ENCODE measurements around the gene FAM131A.

Gene FAM131A

DNA sequence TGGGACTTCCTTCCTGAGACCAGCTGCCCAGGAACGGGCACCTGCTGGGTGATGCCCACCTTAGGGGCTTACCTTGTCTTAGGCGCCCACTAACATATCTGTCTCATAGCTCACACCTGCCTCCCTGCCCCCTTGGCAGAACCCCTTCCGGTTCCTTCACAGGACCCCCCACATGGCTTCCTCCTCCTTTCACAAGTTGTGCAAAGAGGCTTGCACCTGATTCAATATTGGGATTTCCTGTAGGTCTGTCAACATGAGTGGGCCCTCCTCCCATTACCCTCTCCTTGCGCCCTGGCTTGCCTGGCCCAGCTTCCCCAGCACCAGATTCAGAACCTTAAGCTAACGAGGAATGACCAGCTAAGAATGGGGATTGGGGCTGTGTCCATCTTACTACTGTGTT, 40.0 kb downstream of the FAM131A start:
- no peak overlapping the region for H3K27ac ChIP-seq (ENCODE audit: low read depth, low read length)
- H3K27me3 ChIP-seq (ENCODE audit: control insufficient read depth in 1 of 2, insufficient read depth in 2 of 2, low read length in 2 of 2), result peaks cover 52 to 54% of the 10 kb centered on the region in 2 donors
- no peak overlapping the region for H3K9ac ChIP-seq (ENCODE audit: low read depth in 1 of 2, low read length in 2 of 2)
- H3K9me3 ChIP-seq (ENCODE audit: control insufficient read depth in 1 of 2, low read length in 2 of 2), result no peaks in the 10 kb centered on the region
- no peaks in the 10 kb centered on the region for H3K36me3 ChIP-seq (ENCODE audit: control insufficient read depth in 1 of 2, insufficient read depth in 2 of 2, low read length in 2 of 2)
- H3K4me3 ChIP-seq (ENCODE audit: low read depth in 1 of 2, low read length in 2 of 2), result no peak overlapping the region
- H3K4me1 ChIP-seq (ENCODE audit: control insufficient read depth in 1 of 2, insufficient read depth in 2 of 2, low read length in 2 of 2), result peaks cover 21 to 24% of the 10 kb centered on the region in 2 donors

DNA sequence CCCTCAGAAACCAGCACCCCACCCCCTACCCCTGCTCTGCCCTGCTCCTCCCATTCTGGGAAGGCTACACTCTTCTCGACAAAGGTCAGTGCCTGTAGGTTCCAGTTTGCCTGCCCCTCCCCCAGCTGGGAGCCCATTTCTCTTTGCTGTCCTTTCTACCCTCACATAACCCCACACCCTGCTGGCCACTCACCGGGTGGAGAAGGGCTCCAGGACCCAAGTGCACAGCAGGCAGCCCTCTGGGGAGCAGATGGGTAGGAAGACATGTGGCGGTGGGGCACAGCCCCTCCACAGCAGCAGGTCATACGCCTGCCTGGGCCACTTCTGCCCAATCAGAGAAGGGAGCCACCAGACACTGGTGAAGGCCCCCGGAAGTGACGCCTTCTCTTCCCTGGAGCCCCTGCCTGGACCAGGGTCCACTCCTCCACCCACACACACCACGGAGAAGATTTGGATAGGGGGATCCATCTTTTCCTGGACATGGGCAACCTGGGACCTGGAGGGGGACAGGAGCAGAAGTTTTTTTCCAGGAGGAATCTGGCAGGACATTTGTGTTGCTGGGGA, 40.6 kb downstream of the FAM131A start, which contains the start of gene THPO:
THPO (minus strand) TSS at position 326 of the 564 bp plus-strand sequence. CDS start 1,948 bp downstream, outside the sequence.
- Histone ChIP-seq H3K9ac (ENCODE audit: low read depth in 1 of 2, low read length in 2 of 2) (no peak within 1 kb of the TSS), H3K4me1 (ENCODE audit: control insufficient read depth in 1 of 2, insufficient read depth in 2 of 2, low read length in 2 of 2) (peaks cover 21 to 24% of the 10 kb centered on the region in 2 donors), H3K27me3 (ENCODE audit: control insufficient read depth in 1 of 2, insufficient read depth in 2 of 2, low read length in 2 of 2) (peaks cover 52 to 60% of the 10 kb centered on the region in 2 donors), H3K27ac (ENCODE audit: low read depth, low read length) (no peak within 1 kb of the TSS), H3K36me3 (ENCODE audit: control insufficient read depth in 1 of 2, insufficient read depth in 2 of 2, low read length in 2 of 2) (no peaks in the 10 kb centered on the region), H3K9me3 (ENCODE audit: control insufficient read depth in 1 of 2, low read length in 2 of 2) (no peaks in the 10 kb centered on the region), H3K4me3 (ENCODE audit: low read depth in 1 of 2, low read length in 2 of 2) (no peak within 1 kb of the TSS)

DNA sequence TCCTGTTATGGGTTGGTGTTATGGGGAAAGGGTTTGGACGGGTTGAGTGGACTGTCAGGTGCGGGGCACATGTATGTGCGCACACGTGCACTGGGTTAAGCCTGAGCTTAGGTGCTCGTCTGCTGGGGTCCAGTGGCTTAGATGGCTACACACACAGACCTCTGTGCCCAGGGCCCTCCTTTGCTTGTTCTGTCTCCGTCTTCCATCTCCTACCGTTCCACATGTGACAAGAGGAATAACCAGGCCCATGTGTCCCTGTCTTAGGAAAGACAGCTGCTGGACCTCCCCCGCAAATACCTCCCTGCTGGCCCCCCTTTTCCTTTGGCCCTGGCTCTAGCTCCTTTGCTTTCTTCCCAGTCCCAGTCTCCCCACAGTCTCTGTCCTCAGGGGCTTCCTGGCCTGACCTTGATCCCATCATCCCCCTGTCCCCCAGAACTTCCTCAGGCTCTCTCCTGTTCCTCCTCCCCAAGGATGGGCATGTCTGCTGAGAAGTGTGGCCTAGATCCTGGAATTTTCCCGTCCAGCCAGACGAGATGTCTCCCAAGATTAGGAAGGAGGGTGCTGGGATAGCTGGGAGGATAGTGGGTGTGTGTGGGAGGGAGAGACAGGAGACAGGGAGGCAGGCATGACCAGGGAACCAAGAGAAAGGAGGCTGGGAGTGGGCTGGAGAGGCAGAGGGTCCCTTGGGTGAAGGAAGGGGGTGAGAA, 41.4 kb downstream of the FAM131A start:
- Histone ChIP-seq H3K36me3 (ENCODE audit: control insufficient read depth in 1 of 2, insufficient read depth in 2 of 2, low read length in 2 of 2) (no peaks in the 10 kb centered on the region), H3K4me1 (ENCODE audit: control insufficient read depth in 1 of 2, insufficient read depth in 2 of 2, low read length in 2 of 2) (peaks cover 21 to 24% of the 10 kb centered on the region in 2 donors), H3K4me3 (ENCODE audit: low read depth in 1 of 2, low read length in 2 of 2) (no peak overlapping the region), H3K9me3 (ENCODE audit: control insufficient read depth in 1 of 2, low read length in 2 of 2) (no peaks in the 10 kb centered on the region), H3K27ac (ENCODE audit: low read depth, low read length) (no peak overlapping the region), H3K27me3 (ENCODE audit: control insufficient read depth in 1 of 2, insufficient read depth in 2 of 2, low read length in 2 of 2) (peaks cover 53 to 60% of the 10 kb centered on the region in 2 donors), H3K9ac (ENCODE audit: low read depth in 1 of 2, low read length in 2 of 2) (no peak overlapping the region)

DNA sequence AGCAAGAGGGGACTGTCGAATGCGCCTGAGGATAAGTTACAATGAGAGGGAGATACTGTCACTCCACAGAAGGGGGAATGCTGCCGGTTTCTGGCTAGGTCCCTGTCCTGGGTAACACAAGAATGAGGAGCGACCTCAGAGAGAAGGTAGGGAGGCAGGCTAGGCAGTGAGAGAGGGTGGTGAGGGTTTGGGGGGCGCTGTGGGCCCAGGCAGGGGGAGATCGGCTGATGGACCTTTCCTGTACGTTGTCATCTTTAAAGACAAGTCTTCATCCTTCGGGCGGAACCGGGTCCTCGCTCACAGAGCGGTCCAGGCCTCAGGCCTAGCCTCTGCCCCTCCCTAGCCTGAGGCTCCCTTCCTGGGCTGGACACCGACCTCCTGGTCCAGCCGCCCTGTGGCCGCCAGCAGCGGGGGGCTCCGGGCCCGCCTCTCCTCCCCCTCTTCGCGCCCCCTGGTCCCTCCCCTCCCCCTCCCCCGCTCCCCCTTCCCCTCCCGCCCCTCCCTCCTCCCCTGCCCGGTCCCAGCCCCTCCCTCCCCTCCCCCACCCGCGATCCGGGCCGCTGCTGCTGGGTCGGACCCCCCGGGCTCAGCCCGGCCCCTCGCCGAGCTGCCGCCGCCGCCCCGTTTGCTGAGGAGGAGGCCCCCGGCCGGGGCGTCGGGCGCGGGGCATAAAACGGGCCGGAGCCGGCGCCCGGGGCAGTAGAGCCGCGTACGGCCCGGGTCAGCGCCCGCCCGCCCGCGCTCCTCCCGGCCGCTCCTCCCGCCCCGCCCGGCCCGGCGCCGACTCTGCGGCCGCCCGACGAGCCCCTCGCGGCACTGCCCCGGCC, 42.2 kb downstream of the FAM131A start, which contains the start of gene CHRD:
CHRD (plus strand) TSS at position 697 of the 827 bp plus-strand sequence. CDS start 265 bp downstream, outside the sequence.
- H3K27me3 ChIP-seq (ENCODE audit: control insufficient read depth in 1 of 2, insufficient read depth in 2 of 2, low read length in 2 of 2), result peaks cover 53 to 60% of the 10 kb centered on the region in 2 donors
- no peak within 1 kb of the TSS for H3K9ac ChIP-seq (ENCODE audit: low read depth in 1 of 2, low read length in 2 of 2)
- no peaks in the 10 kb centered on the region for H3K36me3 ChIP-seq (ENCODE audit: control insufficient read depth in 1 of 2, insufficient read depth in 2 of 2, low read length in 2 of 2)
- peak within 1 kb of the TSS; percentile 29 to 53 for H3K4me3 ChIP-seq (ENCODE audit: low read depth in 1 of 2, low read length in 2 of 2)
- no peak within 1 kb of the TSS for H3K27ac ChIP-seq (ENCODE audit: low read depth, low read length)
- peaks cover 21 to 24% of the 10 kb centered on the region in 2 donors for H3K4me1 ChIP-seq (ENCODE audit: control insufficient read depth in 1 of 2, insufficient read depth in 2 of 2, low read length in 2 of 2)
- no peaks in the 10 kb centered on the region for H3K9me3 ChIP-seq (ENCODE audit: control insufficient read depth in 1 of 2, low read length in 2 of 2)

DNA sequence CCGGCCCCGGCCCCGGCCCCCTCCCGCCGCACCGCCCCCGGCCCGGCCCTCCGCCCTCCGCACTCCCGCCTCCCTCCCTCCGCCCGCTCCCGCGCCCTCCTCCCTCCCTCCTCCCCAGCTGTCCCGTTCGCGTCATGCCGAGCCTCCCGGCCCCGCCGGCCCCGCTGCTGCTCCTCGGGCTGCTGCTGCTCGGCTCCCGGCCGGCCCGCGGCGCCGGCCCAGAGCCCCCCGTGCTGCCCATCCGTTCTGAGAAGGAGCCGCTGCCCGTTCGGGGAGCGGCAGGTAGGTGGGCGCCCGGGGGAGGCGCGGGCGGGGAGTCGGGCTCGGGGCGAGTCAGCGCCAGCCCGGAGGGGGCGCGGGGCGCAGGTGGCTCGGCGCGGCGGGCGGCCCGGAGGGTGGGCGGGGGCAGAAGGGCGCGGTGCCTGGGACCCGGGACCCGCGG, 42.8 kb downstream of the FAM131A start:
- Histone ChIP-seq H3K4me3 (ENCODE audit: low read depth in 1 of 2, low read length in 2 of 2) (peak overlapping the region in 1 of 2 donors; percentile 53), H3K4me1 (ENCODE audit: control insufficient read depth in 1 of 2, insufficient read depth in 2 of 2, low read length in 2 of 2) (peaks cover 21 to 24% of the 10 kb centered on the region in 2 donors), H3K27ac (ENCODE audit: low read depth, low read length) (no peak overlapping the region), H3K9ac (ENCODE audit: low read depth in 1 of 2, low read length in 2 of 2) (no peak overlapping the region), H3K36me3 (ENCODE audit: control insufficient read depth in 1 of 2, insufficient read depth in 2 of 2, low read length in 2 of 2) (no peaks in the 10 kb centered on the region), H3K27me3 (ENCODE audit: control insufficient read depth in 1 of 2, insufficient read depth in 2 of 2, low read length in 2 of 2) (peaks cover 53 to 57% of the 10 kb centered on the region in 2 donors), H3K9me3 (ENCODE audit: control insufficient read depth in 1 of 2, low read length in 2 of 2) (no peaks in the 10 kb centered on the region)

DNA sequence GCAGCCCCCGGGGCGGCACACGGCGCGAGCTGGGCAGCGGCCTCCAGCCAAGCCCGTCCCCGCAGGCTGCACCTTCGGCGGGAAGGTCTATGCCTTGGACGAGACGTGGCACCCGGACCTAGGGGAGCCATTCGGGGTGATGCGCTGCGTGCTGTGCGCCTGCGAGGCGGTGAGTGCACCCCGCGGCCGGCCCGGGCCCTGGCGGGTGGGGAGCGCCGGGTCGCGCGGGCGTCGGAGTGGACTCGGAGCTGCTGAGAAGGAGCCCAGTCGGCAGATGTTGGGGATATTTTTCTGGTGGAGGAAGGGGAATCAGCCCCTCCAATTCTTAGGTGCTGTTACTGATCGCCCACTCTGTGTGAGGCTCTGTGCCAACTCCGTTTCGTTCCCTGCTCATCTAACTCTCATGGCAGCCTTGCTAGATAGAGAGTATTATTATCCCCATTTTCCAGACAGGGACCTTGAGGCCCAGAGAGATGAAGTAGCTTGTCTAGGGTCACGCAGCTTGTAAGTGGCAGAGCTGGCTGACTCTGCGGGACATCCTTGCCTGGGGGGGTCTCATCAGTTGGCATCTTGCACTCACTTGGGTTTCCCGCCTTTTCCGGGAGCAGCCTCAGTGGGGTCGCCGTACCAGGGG, 43.3 kb downstream of the FAM131A start:
- H3K4me3 ChIP-seq (ENCODE audit: low read depth in 1 of 2, low read length in 2 of 2), result peak overlapping the region; percentile 29 to 53
- no peaks in the 10 kb centered on the region for H3K36me3 ChIP-seq (ENCODE audit: control insufficient read depth in 1 of 2, insufficient read depth in 2 of 2, low read length in 2 of 2)
- H3K4me1 ChIP-seq (ENCODE audit: control insufficient read depth in 1 of 2, insufficient read depth in 2 of 2, low read length in 2 of 2), result peaks cover 21 to 24% of the 10 kb centered on the region in 2 donors
- no peak overlapping the region for H3K9ac ChIP-seq (ENCODE audit: low read depth in 1 of 2, low read length in 2 of 2)
- no peak overlapping the region for H3K27ac ChIP-seq (ENCODE audit: low read depth, low read length)
- H3K27me3 ChIP-seq (ENCODE audit: control insufficient read depth in 1 of 2, insufficient read depth in 2 of 2, low read length in 2 of 2), result peaks cover 52 to 53% of the 10 kb centered on the region in 2 donors
- H3K9me3 ChIP-seq (ENCODE audit: control insufficient read depth in 1 of 2, low read length in 2 of 2), result no peaks in the 10 kb centered on the region

DNA sequence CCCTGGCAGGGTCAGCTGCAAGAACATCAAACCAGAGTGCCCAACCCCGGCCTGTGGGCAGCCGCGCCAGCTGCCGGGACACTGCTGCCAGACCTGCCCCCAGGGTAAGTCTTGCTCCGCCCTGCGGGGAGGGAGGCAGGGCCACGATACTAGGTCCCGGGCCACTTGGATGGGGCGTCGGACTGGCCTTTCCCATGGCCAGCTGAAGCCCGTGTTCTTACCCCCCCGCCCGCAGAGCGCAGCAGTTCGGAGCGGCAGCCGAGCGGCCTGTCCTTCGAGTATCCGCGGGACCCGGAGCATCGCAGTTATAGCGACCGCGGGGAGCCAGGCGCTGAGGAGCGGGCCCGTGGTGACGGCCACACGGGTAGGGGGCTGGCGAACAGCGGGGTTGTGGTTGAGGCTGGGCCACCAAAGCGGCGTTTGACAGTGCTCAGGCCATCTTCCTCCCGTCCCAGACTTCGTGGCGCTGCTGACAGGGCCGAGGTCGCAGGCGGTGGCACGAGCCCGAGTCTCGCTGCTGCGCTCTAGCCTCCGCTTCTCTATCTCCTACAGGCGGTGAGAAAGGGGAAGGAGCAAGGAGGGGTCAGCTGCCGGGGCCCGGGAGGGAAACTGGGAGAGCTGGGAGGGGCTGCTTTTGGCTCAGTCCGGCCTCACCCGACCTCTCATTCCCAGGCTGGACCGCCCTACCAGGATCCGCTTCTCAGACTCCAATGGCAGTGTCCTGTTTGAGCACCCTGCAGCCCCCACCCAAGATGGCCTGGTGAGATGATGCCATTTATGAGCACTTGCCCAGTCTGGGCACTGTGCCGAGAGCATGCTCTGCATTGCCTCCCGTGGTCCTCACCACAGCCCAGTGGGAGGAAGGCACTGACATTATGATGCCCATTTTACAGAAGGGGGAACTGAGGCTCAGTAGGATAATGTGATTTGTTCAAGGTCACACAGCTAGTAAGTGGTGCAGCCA, 44.1 kb downstream of the FAM131A start:
- Histone ChIP-seq H3K36me3 (ENCODE audit: control insufficient read depth in 1 of 2, insufficient read depth in 2 of 2, low read length in 2 of 2) (no peaks in the 10 kb centered on the region), H3K9ac (ENCODE audit: low read depth in 1 of 2, low read length in 2 of 2) (no peak overlapping the region), H3K4me3 (ENCODE audit: low read depth in 1 of 2, low read length in 2 of 2) (peak overlapping the region; percentile 29 to 53), H3K4me1 (ENCODE audit: control insufficient read depth in 1 of 2, insufficient read depth in 2 of 2, low read length in 2 of 2) (peaks cover 21 to 24% of the 10 kb centered on the region in 2 donors), H3K27ac (ENCODE audit: low read depth, low read length) (no peak overlapping the region), H3K27me3 (ENCODE audit: control insufficient read depth in 1 of 2, insufficient read depth in 2 of 2, low read length in 2 of 2) (peaks cover 46 to 48% of the 10 kb centered on the region in 2 donors), H3K9me3 (ENCODE audit: control insufficient read depth in 1 of 2, low read length in 2 of 2) (no peaks in the 10 kb centered on the region)

DNA sequence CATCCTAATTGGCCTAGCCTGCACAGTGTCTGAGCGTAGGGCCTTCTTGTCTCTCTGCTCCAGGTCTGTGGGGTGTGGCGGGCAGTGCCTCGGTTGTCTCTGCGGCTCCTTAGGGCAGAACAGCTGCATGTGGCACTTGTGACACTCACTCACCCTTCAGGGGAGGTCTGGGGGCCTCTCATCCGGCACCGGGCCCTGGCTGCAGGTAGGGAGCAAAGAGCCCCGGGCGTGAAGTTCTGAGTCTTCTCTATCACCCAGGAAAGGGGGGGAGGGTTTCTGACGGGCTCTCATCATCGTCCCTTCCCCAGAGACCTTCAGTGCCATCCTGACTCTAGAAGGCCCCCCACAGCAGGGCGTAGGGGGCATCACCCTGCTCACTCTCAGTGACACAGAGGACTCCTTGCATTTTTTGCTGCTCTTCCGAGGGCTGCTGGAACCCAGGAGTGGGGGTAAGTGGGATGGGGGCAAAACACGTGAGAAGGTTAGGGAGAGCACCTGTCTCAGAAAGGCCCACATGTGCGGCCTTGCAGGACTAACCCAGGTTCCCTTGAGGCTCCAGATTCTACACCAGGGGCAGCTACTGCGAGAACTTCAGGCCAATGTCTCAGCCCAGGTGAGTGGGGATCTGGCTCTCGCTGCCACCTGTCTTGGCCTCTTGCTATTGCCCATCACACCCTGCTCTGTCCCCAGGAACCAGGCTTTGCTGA, 45.1 kb downstream of the FAM131A start:
- Histone ChIP-seq H3K36me3 (ENCODE audit: control insufficient read depth in 1 of 2, insufficient read depth in 2 of 2, low read length in 2 of 2) (no peaks in the 10 kb centered on the region), H3K27me3 (ENCODE audit: control insufficient read depth in 1 of 2, insufficient read depth in 2 of 2, low read length in 2 of 2) (peaks cover 41 to 43% of the 10 kb centered on the region in 2 donors), H3K9me3 (ENCODE audit: control insufficient read depth in 1 of 2, low read length in 2 of 2) (no peaks in the 10 kb centered on the region), H3K27ac (ENCODE audit: low read depth, low read length) (no peak overlapping the region), H3K9ac (ENCODE audit: low read depth in 1 of 2, low read length in 2 of 2) (no peak overlapping the region), H3K4me3 (ENCODE audit: low read depth in 1 of 2, low read length in 2 of 2) (no peak overlapping the region), H3K4me1 (ENCODE audit: control insufficient read depth in 1 of 2, insufficient read depth in 2 of 2, low read length in 2 of 2) (peaks cover 18 to 24% of the 10 kb centered on the region in 2 donors)
